ENCODE results near the gene SP1.
A peak's percentile ranks its signal among the peaks of the same experiment; 100 is the strongest.
"Not testable (repeated sequence)": the region's sequence is repeated elsewhere in the genome, so short reads cannot be mapped to it uniquely, and the experiment has no call there.

Gene SP1

DNA sequence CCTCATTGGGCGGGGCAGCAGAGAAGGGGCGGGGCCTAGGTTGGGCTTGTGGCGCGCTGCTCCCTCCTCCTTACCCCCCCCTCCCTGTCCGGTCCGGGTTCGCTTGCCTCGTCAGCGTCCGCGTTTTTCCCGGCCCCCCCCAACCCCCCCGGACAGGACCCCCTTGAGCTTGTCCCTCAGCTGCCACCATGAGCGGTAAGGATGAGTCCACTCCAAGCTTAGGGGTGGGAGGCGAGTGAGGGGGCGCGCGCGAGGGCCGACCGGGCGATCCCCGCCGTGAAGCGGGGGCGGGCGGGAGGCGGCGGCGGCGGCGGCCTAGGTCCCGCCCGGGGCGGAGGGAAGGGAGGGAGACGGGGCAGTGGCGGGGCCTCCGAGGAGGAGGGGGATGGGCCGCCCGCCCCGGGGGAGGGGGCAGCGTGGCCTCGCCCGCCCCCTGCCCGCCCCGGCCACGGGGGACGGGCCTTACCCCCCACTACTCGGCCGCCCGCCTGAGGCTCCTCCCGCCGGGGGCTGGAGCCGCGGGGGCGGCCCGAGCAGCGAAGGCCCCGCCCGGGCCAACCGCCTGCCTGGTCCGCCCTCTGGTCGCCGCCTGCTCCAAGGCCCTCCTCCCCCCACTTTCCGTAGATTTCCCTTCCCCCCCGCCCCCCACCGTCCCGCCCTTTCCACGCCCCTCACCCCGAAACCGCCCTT is at the start of gene SP1:
Gene SP1, plus strand, starts transcription at position 73 of the 690 bp plus-strand sequence. Its CDS starts 116 bp downstream, at position 189.
- Histone ChIP-seq H3K9ac (ENCODE audit: low read depth in 1 of 2, low read length in 2 of 2) (peak within 1 kb of the TSS; percentile 86 to 92), H3K4me1 (ENCODE audit: control insufficient read depth in 2 of 2, insufficient read depth in 2 of 2, low read length in 2 of 2) (peaks cover 35 to 39% of the 10 kb centered on the region in 2 donors), H3K36me3 (ENCODE audit: control insufficient read depth in 2 of 2, insufficient read depth in 2 of 2, low read length in 2 of 2) (peaks cover 20 to 23% of the 10 kb centered on the region in 2 donors), H3K9me3 (ENCODE audit: control insufficient read depth in 2 of 2, low read length in 2 of 2) (no peaks in the 10 kb centered on the region), H3K27ac (ENCODE audit: low read depth in 2 of 2, low read length in 2 of 2) (peak within 1 kb of the TSS; percentile 98 to 99), H3K4me3 (ENCODE audit: low read length in 2 of 2) (peak within 1 kb of the TSS; percentile 84 to 90), H3K27me3 (ENCODE audit: control insufficient read depth in 2 of 2, insufficient read depth in 2 of 2, low read length in 2 of 2) (no peaks in the 10 kb centered on the region)

DNA sequence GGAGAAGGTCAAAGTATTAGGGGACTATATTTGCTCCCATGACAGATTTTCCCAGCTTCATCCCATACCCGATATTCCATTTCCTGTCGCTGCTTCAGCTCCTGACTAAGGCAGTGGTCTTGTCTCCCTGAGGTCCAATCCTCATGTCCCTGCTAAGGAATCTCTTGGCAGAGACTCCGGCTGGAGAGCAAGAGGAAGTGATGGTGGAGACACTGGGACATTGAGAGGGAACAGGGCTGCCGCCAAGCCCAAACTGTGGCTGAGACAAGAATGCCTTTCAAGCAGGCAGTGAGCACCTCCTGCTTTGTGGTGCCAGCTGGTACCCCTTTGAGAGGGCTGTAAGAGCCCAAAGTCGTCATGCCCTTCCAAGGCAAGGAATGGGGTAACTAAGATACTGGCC is 49.3 kb upstream of the SP1 start:
- Histone ChIP-seq H3K27ac (ENCODE audit: low read depth in 2 of 2, low read length in 2 of 2) (no peak overlapping the region), H3K4me3 (ENCODE audit: low read length in 2 of 2) (no peak overlapping the region), H3K9me3 (ENCODE audit: control insufficient read depth in 2 of 2, low read length in 2 of 2) (no peaks in the 10 kb centered on the region), H3K27me3 (ENCODE audit: control insufficient read depth in 2 of 2, insufficient read depth in 2 of 2, low read length in 2 of 2) (peaks cover 2 to 43% of the 10 kb centered on the region in 2 donors), H3K4me1 (ENCODE audit: control insufficient read depth in 2 of 2, insufficient read depth in 2 of 2, low read length in 2 of 2) (peaks cover 4% of the 10 kb centered on the region in 2 donors), H3K36me3 (ENCODE audit: control insufficient read depth in 2 of 2, insufficient read depth in 2 of 2, low read length in 2 of 2) (no peaks in the 10 kb centered on the region), H3K9ac (ENCODE audit: low read depth in 1 of 2, low read length in 2 of 2) (no peak overlapping the region)

DNA sequence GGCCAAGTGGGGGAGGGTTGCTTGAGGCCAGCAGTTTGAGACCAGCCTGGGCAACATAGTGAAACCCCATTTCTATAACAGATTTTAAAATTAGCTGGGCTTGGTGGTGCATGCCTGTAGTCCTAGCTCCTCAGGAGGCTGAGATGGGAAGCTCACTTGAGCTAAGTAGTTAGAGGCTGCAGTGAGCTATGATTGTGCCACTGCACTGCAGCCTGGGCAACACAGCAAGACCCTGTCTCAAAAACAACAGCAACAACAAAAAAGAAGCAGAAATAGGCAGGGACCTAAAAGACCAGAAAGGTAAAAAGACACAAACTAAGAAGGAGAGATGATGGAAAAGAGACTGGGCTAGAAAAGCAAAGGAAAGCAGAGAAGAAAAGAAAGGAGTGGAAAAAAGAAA is 47.6 kb upstream of the SP1 start:
- not testable (repeated sequence) for H3K4me3 ChIP-seq (ENCODE audit: low read length in 2 of 2); H3K4me1 ChIP-seq (ENCODE audit: control insufficient read depth in 2 of 2, insufficient read depth in 2 of 2, low read length in 2 of 2); H3K36me3 ChIP-seq (ENCODE audit: control insufficient read depth in 2 of 2, insufficient read depth in 2 of 2, low read length in 2 of 2); H3K27ac ChIP-seq (ENCODE audit: low read depth in 2 of 2, low read length in 2 of 2); H3K9ac ChIP-seq (ENCODE audit: low read depth in 1 of 2, low read length in 2 of 2); H3K9me3 ChIP-seq (ENCODE audit: control insufficient read depth in 2 of 2, low read length in 2 of 2)
- H3K27me3 ChIP-seq (ENCODE audit: control insufficient read depth in 2 of 2, insufficient read depth in 2 of 2, low read length in 2 of 2), result peaks cover 16 to 37% of the 10 kb centered on the region in 2 donors

- H3K27ac ChIP-seq (ENCODE audit: low read depth in 2 of 2, low read length in 2 of 2), result no peak overlapping the region
- H3K27me3 ChIP-seq (ENCODE audit: control insufficient read depth in 2 of 2, insufficient read depth in 2 of 2, low read length in 2 of 2), result peaks cover 18 to 34% of the 10 kb centered on the region in 2 donors
- no peaks in the 10 kb centered on the region for H3K9me3 ChIP-seq (ENCODE audit: control insufficient read depth in 2 of 2, low read length in 2 of 2)
- H3K36me3 ChIP-seq (ENCODE audit: control insufficient read depth in 2 of 2, insufficient read depth in 2 of 2, low read length in 2 of 2), result no peaks in the 10 kb centered on the region
- H3K9ac ChIP-seq (ENCODE audit: low read depth in 1 of 2, low read length in 2 of 2), result no peak overlapping the region
- H3K4me3 ChIP-seq (ENCODE audit: low read length in 2 of 2), result no peak overlapping the region
- H3K4me1 ChIP-seq (ENCODE audit: control insufficient read depth in 2 of 2, insufficient read depth in 2 of 2, low read length in 2 of 2), result no peaks in the 10 kb centered on the region
Observed at GRCh38 chr12:53332744-53333143, 47.2 kb upstream of the SP1 start.

GRCh38 chr12:53333289-53333688 is 46.7 kb upstream of the SP1 start:
- H3K9me3 ChIP-seq (ENCODE audit: control insufficient read depth in 2 of 2, low read length in 2 of 2), result no peaks in the 10 kb centered on the region
- H3K27me3 ChIP-seq (ENCODE audit: control insufficient read depth in 2 of 2, insufficient read depth in 2 of 2, low read length in 2 of 2), result peaks cover 21 to 32% of the 10 kb centered on the region in 2 donors
- H3K9ac ChIP-seq (ENCODE audit: low read depth in 1 of 2, low read length in 2 of 2), result no peak overlapping the region
- no peaks in the 10 kb centered on the region for H3K4me1 ChIP-seq (ENCODE audit: control insufficient read depth in 2 of 2, insufficient read depth in 2 of 2, low read length in 2 of 2)
- H3K36me3 ChIP-seq (ENCODE audit: control insufficient read depth in 2 of 2, insufficient read depth in 2 of 2, low read length in 2 of 2), result no peaks in the 10 kb centered on the region
- H3K27ac ChIP-seq (ENCODE audit: low read depth in 2 of 2, low read length in 2 of 2), result no peak overlapping the region
- no peak overlapping the region for H3K4me3 ChIP-seq (ENCODE audit: low read length in 2 of 2)

DNA sequence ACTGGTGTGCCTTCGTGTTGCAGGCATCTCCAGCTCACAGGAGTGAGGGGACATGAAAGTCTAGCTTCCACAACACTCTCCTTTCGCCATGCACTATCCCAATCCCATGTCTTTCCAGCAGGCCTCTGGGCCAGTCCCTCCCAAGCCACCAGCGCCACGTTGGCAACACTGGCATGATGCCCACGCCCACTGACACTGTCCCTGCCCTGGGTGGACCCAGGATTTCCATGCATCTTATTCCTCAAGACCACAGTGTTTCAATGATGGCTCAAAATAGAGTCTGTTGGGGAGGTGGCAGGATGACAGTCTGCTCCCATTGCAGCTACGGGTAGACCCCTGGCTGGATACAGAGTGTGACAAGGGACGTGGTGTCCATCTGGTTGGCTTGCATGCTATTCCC is 46.1 kb upstream of the SP1 start:
- H3K36me3 ChIP-seq (ENCODE audit: control insufficient read depth in 2 of 2, insufficient read depth in 2 of 2, low read length in 2 of 2), result no peaks in the 10 kb centered on the region
- no peaks in the 10 kb centered on the region for H3K4me1 ChIP-seq (ENCODE audit: control insufficient read depth in 2 of 2, insufficient read depth in 2 of 2, low read length in 2 of 2)
- no peak overlapping the region for H3K9ac ChIP-seq (ENCODE audit: low read depth in 1 of 2, low read length in 2 of 2)
- no peak overlapping the region for H3K4me3 ChIP-seq (ENCODE audit: low read length in 2 of 2)
- peaks cover 26 to 28% of the 10 kb centered on the region in 2 donors for H3K27me3 ChIP-seq (ENCODE audit: control insufficient read depth in 2 of 2, insufficient read depth in 2 of 2, low read length in 2 of 2)
- no peak overlapping the region for H3K27ac ChIP-seq (ENCODE audit: low read depth in 2 of 2, low read length in 2 of 2)
- H3K9me3 ChIP-seq (ENCODE audit: control insufficient read depth in 2 of 2, low read length in 2 of 2), result no peaks in the 10 kb centered on the region

DNA sequence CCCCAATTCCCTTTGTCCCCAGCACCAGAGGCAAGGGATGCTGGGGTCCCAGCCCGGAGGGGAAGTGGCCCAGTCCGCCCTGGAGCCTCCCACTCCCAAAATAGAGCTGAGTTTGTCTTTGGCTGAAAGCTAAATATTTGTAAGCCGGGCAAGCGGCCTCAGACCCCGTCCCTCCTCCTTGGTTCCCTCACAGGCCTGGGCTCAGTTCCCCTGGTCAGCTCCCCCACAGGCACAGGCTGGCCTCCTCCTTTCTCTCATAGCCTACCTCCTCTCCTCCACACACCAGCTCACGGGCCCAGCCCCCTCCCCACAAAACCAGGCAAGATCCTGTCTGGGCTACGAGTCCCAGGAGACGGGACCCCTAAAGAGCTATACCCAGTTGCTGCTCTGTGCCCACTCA is 45.2 kb upstream of the SP1 start:
- peaks cover 22 to 26% of the 10 kb centered on the region in 2 donors for H3K27me3 ChIP-seq (ENCODE audit: control insufficient read depth in 2 of 2, insufficient read depth in 2 of 2, low read length in 2 of 2)
- H3K4me3 ChIP-seq (ENCODE audit: low read length in 2 of 2), result no peak overlapping the region
- H3K9ac ChIP-seq (ENCODE audit: low read depth in 1 of 2, low read length in 2 of 2), result no peak overlapping the region
- no peaks in the 10 kb centered on the region for H3K36me3 ChIP-seq (ENCODE audit: control insufficient read depth in 2 of 2, insufficient read depth in 2 of 2, low read length in 2 of 2)
- H3K27ac ChIP-seq (ENCODE audit: low read depth in 2 of 2, low read length in 2 of 2), result no peak overlapping the region
- no peaks in the 10 kb centered on the region for H3K9me3 ChIP-seq (ENCODE audit: control insufficient read depth in 2 of 2, low read length in 2 of 2)
- no peaks in the 10 kb centered on the region for H3K4me1 ChIP-seq (ENCODE audit: control insufficient read depth in 2 of 2, insufficient read depth in 2 of 2, low read length in 2 of 2)

DNA sequence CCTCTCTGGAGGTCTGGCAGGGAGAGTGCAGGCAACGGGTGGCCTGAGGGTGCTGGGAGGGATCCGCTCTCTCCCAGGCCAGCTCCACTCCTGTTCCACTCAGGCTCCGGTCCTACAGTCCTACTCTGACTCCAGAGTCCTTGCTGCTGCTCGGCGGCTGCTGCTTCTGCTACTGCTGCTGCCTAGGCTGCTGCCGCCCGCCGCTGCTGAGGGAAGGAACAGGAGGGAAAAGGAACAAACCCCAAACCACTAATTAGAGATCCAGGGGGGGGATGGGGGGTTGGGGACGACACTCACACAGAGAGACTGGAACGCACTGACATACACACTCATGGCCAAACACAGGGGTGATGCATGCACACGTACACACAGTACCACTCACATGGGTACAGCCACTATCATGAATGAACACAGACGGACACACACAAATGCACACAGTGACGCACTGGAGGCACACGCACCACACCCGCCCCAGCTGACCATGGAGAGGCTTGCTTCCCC is 43.7 kb upstream of the SP1 start, which contains the start of gene SP7:
Gene SP7, minus strand, starts transcription at position 174 of the 501 bp plus-strand sequence. CDS start 708 bp downstream, outside the sequence.
- Histone ChIP-seq H3K9me3 (ENCODE audit: control insufficient read depth in 2 of 2, low read length in 2 of 2) (no peaks in the 10 kb centered on the region), H3K9ac (ENCODE audit: low read depth in 1 of 2, low read length in 2 of 2) (no peak within 1 kb of the TSS), H3K27ac (ENCODE audit: low read depth in 2 of 2, low read length in 2 of 2) (no peak within 1 kb of the TSS), H3K4me1 (ENCODE audit: control insufficient read depth in 2 of 2, insufficient read depth in 2 of 2, low read length in 2 of 2) (no peaks in the 10 kb centered on the region), H3K36me3 (ENCODE audit: control insufficient read depth in 2 of 2, insufficient read depth in 2 of 2, low read length in 2 of 2) (no peaks in the 10 kb centered on the region), H3K27me3 (ENCODE audit: control insufficient read depth in 2 of 2, insufficient read depth in 2 of 2, low read length in 2 of 2) (peaks cover 18 to 26% of the 10 kb centered on the region in 2 donors), H3K4me3 (ENCODE audit: low read length in 2 of 2) (no peak within 1 kb of the TSS)

DNA sequence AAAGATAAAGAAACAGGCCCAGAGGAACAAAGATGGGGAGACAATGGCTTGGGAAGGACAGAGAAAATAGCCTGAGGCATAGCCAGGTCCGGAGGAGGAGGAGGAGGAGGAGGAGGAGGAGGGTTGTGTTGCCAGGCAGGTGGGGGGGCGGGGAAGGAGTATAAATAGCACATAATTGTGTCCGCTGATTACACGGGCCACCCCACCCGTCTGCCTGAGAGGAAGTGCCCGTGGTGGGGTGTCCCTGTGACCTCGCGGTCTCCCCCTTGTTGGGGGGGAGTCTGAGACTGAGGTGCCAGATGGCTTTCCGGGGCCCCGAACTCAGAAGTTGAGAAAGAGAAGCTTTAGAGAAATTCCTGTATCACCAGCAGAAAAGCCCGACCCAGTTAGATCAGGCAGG is 42.0 kb upstream of the SP1 start:
- peaks cover 12 to 26% of the 10 kb centered on the region in 2 donors for H3K27me3 ChIP-seq (ENCODE audit: control insufficient read depth in 2 of 2, insufficient read depth in 2 of 2, low read length in 2 of 2)
- no peaks in the 10 kb centered on the region for H3K36me3 ChIP-seq (ENCODE audit: control insufficient read depth in 2 of 2, insufficient read depth in 2 of 2, low read length in 2 of 2)
- no peak overlapping the region for H3K27ac ChIP-seq (ENCODE audit: low read depth in 2 of 2, low read length in 2 of 2)
- H3K4me1 ChIP-seq (ENCODE audit: control insufficient read depth in 2 of 2, insufficient read depth in 2 of 2, low read length in 2 of 2), result no peaks in the 10 kb centered on the region
- no peak overlapping the region for H3K9ac ChIP-seq (ENCODE audit: low read depth in 1 of 2, low read length in 2 of 2)
- H3K4me3 ChIP-seq (ENCODE audit: low read length in 2 of 2), result no peak overlapping the region
- no peaks in the 10 kb centered on the region for H3K9me3 ChIP-seq (ENCODE audit: control insufficient read depth in 2 of 2, low read length in 2 of 2)

DNA sequence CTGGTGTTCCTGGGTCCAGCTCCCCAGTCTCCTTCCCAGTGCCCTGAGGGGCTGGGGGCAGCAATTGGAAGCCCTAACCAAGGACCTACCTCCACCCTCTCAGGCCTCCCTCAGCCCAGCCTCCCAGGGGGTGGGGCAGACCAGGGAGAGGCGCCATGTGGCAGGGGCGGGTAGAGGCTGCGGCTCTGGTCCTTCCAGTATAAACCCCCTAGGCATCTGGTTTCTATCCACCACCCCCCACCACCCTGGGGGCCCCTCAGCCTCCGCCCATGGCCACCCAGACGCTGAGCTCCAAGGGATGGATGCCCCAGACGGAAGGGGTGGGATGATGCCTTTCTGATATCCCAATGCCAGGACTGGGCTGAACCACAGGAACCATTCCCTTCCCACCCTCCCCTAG is 41.1 kb upstream of the SP1 start:
- no peaks in the 10 kb centered on the region for H3K9me3 ChIP-seq (ENCODE audit: control insufficient read depth in 2 of 2, low read length in 2 of 2)
- peaks cover 12 to 24% of the 10 kb centered on the region in 2 donors for H3K27me3 ChIP-seq (ENCODE audit: control insufficient read depth in 2 of 2, insufficient read depth in 2 of 2, low read length in 2 of 2)
- H3K27ac ChIP-seq (ENCODE audit: low read depth in 2 of 2, low read length in 2 of 2), result no peak overlapping the region

More for the DNA sequence above, 41.1 kb upstream of the SP1 start:
- Histone ChIP-seq H3K4me1 (ENCODE audit: control insufficient read depth in 2 of 2, insufficient read depth in 2 of 2, low read length in 2 of 2) (no peaks in the 10 kb centered on the region), H3K9ac (ENCODE audit: low read depth in 1 of 2, low read length in 2 of 2) (no peak overlapping the region), H3K4me3 (ENCODE audit: low read length in 2 of 2) (no peak overlapping the region), H3K36me3 (ENCODE audit: control insufficient read depth in 2 of 2, insufficient read depth in 2 of 2, low read length in 2 of 2) (no peaks in the 10 kb centered on the region)

All from mucosa of rectum (tissue), 2 donors.